ENCODE measurements around the gene COL6A2.
A peak's percentile ranks its signal among the peaks of the same experiment; 100 is the strongest.

Gene COL6A2

DNA sequence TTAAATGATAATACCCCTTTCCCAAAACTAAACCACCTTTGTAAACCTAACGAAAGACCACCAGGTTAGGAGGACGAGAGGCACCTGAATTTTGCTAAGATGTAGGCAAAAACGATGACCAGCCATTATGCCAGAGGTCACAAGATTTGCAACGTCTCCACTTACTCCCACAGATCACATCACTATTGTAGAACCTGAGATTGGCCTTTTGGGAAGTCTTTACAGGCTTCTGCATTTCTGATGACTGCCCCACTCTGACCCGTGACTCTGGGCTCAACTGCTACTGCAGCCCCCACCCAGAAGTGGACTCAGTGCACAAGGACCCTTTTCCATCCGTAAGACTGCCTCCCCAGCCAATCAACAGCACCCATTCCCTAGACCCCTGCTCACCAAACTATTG lies 36.4 kb upstream of the COL6A2 start:
- DNase-seq: no peak

DNA sequence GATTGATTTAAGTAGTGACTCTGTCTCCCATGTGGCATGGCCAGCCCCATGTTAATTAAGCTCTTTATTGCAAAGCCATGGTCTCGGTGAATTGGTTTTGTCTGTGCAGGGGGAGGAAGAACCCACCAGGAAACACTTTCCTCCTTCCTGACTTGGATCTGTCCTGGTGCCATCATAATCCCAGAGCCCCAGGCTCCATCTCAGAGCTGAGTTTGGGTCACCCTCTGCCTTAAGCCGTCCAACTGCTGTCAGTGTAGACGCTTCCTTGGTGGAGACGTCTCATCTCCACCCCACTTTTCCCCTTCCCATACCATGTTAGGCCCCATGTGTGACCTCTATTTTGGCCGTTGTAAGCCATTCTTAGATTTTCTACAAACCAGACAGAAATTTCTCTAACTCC lies 36.0 kb upstream of the COL6A2 start:
- no peak for DNase-seq

DNA sequence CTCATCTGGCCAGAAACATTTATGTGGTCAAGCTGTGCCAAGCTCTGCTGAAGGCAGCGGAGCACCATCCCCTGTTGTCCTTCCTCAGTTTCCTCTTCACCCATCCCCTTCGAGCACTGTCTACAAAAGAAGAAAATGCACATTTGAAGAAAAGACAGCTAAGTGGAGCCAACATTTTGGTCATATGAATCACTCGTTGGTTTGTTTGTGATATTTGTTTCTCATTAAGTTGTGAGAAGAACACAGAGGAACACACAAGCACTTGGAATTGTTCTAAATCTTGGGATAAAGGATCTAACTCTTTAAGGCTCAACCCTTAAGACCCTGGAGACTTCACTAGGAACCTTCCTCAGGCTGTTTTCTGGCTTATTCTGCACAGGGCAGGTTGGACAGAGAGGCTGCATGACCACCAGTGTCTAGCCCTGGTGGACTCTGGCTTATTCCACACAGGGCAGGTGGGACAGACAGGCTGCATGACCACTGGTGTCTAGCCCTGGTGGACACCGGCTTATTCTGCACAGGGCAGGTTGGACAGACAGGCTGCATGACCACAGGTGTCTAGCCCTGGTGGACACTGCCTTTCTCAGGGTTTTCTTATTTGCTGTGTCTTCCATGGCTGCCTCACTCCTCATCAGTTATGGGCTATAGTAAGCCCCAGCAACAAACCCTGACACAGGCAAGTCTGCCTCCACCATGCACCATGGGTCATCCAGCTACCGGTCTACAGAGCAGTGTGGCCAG lies 35.3 kb upstream of the COL6A2 start:
- no peak for DNase-seq

DNA sequence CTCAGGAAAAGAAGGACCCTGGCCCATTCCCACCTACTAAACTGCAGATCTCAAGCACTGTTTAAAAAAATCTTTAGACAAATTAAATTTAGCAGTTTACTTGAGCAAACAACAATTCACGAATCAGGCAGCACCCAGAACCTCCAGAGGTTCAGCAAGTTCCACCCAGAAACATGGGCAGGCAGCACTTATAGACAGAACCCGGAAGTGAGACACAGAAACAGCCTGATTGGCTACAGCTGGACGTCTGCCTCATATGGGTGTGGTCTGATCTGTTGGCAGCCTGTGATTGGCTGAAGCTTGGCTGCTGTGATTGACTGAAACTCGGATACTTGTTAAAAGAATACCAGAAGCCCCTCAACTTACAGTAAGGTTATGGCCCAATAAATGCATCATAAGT lies 34.7 kb upstream of the COL6A2 start:
- DNase-seq: no peak

DNA sequence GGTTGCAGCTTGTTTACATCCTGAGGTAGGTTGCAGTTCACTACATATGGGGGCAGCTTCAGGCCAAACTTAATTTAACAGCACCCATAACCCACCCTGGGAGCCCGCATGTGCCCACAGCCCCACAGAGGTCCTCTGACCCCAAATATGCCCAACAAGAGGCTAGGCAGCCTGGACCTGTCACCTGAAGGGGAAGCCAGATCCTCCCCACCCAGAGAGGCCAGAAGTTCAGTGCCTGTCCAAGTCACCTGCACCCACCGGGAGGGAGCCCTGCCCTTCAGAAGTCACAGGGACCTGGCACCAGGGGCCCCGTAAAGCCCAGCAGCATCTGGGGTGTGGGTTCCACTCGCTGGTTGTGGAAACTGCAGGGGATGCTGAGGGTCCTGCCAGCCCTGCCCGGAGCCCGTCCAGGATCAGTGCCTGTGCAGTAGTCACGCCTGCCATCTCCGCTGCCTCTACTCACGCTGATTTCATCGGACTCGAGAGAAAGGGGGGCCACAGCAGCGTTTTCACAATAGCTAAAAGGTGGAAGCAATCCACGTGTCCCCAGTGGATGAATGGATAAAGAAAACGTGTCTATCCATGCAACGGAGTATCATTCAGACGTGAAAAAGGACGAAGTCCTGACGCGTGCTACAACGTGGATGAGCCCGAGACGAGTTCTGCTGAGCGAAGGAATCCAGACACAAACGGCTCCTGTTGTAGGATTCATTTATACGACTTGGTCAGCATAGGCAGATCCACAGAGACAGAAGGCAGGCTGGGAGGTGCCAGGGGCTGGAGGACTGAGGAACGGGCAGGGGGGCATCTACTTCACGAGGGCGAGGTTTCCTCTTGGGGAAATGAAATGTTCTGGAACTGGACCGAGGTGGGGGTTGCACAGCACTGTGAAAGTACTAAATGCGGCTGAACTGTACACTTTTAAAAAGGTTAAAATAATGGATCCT lies 33.9 kb upstream of the COL6A2 start:
- DNase-seq: no peak

DNA sequence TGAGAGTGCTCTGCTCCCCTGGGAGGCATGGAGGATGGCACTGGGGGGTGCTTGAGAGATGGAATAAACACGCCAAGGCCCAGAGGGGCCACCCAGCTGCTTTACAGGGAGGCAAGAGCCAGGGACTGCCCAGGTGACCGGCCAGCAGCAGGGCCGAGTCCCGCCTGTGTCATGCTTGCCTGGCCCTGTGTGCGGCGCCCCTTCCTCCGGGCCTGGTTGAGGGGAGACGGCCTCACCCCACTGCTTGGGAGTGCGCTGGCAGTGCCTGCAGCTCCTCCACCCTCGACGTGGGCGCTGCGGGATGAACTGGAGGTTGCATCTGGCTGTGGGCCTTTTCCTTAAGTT lies 33.1 kb upstream of the COL6A2 start:
- no peak for DNase-seq

DNA sequence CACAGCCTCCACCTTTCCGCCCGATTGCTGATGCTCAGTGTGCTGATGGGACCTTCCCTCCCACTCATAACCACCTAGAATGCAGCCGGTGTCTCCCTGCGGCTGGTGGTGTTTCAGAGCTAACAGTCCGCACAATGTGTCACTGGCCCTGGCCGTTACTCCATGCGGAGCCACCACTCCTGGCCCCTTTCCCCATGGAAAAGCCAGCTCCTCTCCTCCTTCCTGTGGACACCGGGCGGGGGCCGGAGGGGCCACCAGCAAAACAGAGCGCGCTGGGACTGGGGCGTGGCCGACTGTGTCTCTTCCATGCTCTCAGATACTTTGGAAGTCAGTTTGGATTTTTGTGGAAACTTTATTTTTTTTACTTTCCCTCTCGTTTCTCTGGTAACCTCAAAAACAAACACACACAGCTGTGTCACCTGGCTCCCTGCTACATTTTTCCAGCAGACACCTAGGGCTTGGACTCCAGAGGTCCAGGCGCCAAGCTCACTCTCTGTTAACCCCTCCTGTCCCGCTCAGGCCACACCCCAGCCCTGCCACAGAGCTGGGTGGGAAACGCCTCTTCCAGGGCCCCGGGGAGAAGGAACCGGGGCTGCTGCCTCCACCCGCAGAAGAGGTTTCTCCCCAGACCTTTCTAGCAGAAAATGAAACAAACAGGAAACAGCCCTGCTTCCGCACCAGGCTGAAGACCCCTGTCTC lies 32.5 kb upstream of the COL6A2 start:
- no peak for DNase-seq

DNA sequence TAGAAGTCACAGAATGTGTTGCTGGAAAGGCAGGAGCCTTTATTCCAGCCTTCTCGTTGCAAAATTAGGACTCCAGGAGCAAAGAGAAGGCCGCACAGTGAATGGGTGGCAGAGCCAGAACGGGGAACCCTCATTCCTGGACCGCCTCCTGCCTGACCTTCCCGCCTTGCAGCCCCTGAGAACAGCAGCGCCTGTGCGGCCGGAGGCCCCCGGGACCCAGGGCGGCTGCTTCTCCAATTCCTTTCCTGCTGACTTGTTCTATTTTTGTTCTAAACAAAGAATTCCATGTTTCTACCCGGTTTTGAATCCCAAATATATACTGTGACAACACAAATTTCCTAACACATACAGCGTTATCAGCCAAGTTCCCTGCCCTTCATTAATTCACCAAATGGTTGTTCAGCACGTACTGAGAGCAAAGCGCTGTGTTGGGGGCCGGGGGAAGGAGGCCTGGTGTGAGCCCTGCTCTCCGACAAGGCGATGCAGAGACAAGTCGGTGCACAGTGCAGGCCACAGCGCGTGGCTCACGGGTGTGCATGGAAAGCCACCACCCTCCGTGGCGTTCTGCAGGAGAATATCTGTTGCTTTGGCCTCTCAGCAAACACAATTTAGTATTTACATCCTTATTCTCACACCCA lies 31.9 kb upstream of the COL6A2 start:
- no peak for DNase-seq

DNA sequence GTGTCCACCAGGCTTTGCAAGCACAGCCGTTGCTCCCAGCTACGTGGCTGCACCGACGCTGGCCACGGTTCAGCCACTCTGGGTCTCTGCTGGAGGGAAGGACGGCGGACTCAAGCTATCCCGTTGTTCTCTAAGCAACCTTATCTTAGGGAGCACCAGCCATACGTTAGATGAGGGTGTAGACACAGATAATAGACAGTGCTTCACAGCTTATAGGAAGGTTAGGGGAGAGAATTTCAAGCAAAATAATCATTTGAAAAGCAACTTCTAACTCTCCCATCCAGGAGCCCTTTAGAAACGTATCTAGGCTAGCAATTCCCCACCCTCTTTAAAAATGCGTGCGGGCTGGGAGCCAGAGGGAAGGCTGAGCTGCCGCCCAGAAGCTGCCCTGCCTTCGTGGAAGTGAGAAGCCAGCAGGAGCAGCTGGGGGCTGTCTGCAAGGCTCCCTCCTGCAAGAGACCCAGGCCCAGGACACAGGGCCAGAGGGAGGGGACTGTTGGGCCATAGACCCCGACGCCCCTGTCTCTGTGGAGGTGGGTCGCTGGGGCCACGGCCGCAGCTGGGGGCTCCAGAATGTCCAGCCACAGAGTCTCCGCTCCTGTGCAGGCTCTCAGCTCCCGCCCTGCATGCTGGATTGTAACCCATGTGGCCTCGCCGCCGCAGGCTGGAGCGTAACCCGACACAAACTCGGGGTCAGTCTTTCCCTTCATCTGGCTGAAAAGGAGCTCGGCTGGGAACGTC lies 31.2 kb upstream of the COL6A2 start:
- no peak for DNase-seq

DNA sequence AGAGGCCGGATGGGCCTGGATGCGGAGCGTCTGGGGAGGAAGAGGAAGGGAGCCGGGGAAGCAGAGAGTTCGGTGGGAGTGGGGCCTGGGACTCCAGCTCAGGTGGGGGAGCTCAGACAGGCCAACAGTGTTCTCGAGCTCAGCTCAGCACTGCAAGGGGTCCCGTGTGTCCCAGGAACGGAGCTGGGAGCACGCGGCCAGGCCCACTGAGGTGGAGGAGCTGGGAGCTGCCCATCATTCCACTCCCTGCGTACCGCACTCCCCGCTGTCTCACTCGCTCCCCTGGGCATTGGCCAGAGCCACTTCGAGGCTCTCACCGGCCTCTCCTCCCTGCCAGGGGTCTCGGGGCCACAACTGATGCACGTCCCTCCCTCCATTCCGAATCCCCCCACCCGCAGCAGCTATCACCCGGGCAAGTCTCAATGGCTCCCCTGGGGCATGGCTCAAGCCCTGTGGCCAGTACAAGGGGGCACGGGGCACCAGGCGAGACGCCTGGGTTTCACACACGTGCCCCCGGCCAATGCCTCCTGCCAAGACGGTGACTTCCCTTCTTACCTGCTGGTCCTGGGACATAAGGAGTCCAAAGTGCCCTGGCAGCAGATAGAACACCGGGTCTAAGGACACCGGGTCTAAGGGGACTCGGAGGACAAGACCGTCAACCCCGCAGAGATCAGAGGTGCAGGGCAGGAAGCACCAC lies 30.3 kb upstream of the COL6A2 start:
- DNase-seq: no peak

DNA sequence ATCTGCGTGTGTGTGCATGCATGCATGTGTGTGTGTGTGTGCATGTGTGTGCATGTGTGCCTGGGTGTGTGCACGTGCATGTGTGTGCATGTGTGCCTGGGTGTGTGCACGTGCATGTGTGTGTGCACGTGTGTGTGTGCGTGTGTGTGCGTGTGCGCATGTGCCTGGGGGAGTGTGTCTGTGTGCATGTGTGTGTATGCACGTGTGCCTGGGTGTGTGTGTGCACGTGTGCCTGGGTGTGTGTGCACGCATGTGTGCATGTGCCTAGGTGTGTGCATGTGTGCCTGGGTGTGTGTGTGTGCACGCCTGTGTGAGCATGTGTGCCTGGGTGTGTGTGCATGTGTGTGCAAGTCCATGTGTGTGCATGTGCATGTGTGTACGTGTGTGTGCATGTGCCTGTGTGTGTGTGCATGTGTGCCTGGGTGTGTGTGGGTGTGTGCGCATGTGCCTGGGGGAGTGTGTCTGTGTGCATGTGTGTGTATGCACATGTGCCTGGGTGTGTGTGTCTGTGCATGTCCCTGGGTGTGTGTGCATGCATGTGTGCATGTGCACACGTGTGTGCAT lies 29.3 kb upstream of the COL6A2 start:
- no peak for DNase-seq

DNA sequence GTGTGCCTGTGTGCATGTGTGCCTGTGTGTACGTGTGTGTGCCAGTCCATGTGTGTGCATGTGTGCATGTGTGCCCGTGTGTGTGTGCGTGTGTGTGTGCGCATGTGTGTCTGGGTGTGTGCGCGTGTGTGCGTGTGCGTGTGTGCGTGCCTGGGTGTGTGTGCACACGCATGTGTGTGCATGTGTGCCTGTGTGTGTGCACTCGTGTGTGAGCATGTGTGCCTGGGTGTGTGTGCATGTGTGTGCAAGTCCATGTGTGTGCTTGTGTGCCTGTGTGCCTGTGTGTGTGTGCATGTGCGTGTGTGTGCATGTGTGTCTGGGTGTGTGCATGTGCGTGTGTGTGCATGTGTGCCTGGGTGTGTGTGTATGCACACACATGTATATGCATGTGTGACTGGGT lies 28.7 kb upstream of the COL6A2 start:
- peak; percentile 2 for DNase-seq

DNA sequence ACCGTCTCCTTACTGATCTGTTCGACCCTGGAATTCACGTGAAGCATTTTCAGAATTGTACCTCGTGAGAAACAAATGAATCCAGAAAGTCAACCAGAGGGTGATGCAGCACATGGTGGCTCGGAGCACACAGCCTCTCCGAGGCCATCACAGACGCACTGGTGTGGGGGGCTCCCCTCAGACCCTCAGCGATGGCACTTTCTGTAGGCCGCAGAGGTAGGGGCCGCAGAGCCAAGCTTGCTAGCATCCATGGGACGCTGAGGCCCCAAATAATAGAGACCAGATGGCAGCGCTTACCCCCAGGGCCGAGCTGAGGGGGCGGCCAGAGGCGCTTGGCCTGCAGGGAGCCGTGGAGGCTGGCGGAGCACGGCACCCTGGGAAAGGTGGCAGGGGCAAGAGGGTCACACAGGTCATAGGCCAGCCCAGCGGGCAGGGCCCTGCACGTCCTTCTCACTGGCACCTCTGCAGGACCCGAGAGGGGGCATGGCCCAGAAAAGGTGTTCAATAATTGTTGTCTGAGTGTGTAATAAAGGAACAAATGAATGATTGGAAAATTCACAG lies 28.1 kb upstream of the COL6A2 start:
- peak; percentile 13 for DNase-seq

DNA sequence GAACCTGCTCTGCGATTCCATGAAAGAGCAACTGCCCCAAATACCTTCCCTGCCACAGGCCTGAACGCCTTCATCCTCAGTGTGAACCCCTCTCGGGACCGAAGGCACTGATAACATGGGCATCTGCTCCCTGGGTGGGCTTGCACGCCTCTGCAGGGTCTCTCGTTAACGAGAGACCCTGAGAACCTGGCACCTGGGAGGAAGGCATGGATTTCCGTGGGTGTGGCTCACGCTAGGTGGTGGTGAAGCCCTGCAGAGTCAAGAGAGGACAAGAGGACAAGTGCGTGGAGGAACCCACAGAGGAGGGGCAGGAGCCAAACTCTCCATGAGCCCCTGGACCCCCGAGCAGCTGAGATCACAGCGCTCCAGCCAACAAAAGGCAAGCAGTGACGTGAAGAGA lies 26.8 kb upstream of the COL6A2 start:
- peak; percentile 5 for DNase-seq

DNA sequence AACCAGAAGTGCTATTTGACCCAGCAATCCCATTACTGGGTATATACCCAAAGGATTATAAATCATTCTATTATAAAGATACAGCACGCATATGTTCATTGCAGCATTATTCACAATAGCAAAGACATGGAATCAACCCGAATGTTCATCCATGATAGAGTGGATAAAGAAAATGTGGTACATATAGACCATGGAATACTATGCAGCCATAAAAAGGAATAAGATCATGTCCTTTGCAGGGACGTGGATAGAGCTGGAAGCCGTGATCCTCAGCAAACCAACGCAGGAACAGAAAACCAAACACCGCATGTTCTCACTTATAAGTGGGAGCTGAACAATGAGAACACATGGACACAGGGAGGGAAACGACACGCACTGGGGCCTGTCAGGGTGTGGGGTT lies 21.2 kb upstream of the COL6A2 start:
- DNase-seq: peak; percentile 21

DNA sequence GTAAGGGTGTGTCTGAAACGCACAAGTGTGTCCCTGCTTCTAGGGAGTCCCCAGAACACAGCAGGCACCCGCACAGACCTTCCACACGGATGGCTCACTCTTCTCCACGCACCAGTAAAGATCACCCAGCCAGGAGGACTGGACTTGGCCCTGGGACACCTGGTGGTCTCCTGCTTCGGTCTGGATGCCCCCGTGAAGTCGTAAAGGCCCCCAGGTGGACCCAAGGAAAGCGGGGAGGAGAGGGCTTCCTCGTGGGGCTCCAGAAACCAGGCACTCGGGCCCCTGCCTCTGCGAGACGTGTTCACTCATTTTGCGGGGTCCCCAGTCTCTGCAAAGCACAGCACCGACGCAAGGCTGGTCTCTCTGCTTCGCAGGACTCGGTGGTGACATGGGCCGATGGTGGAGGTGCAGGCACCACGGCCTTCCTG lies 20.2 kb upstream of the COL6A2 start:
- DNase-seq: peak; percentile 12

DNA sequence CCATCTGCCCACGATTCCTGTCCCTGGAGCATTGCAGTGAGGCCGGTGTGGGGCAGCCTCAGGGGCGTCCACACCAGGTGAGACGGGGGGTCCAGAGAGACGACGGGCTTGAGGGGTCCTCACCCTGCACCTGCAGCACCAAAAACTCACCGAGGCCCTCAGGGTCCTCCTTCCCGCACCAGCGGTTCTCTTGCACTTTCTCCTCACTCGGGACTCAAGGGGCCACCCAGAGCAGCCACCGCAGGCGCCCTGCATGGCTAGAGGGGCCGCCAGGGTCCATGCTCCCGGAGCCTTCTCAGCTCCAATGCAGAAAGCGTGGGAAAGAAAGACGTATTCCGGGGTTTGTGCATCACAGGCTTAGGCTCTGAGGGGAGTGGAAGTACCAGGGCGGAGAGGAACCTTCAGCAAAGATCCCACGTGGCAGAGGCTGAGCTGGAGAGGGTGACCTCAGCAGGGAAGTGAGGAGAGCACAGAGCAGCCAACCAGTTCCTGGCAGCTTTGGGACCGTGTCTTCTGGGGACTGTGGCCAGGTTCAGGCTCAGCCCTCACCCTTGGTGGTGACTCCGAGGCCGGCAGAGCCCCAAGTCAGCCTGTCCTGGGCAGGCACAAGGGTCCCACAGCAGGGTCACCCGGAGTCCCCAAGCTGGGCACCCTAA lies 19.5 kb upstream of the COL6A2 start:
- DNase-seq: peak; percentile 22

DNA sequence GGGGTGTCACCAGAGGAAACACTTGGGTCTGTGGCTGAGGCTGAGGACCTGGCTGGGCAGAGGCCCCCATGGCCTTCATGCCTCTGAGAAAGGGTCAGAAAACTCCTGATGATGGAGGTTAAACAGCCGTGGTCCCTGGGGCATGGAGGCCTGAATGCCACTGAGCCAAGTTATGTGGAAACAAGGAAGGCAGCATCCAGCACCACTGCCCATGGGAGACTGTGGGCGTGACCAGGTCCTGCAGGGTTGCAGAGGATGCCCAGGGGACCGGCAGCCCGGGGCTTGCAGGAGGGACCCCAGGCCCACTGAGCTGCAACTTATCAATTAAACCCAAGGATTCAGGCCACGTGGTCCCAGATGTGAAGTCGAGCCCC lies 18.9 kb upstream of the COL6A2 start:
- DNase-seq: peak; percentile 3

DNA sequence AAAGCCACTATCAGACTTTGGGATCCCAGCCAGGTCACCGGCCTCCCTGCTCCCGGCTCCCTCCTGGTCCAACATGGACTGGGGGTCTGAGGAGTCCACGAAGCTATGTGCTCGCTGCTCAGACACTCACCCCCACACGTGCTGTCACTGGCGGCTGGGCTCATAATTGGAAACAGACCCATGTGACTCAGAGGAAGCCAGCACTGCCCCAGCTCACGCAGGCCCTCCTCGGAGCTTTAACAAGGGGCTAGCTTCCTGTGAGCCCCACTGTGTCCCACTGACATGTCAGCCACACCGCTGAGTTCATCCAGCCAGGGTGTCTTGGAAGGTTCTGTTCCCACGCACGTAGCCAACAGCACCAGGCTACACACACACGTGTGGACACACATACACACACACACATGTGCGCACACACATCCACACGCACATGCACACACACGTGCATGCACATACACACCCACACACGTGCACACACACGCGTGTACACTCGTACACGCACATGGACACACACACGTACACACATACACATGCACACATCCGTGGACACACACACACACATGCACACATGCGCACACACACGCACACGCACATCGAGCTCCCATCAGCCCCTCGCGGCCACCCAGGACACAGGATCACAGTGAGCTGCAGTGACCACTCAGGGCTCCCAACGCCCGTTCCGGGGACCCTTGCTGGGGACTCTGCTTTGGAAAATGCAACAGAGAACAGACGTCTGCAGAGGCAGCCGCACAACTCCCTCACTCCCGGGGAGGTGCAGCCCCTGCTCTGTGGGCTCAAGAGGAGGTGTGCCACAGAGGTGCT lies 18.4 kb upstream of the COL6A2 start:
- peak; percentile 25 for DNase-seq
